GM12864 (cell line): Measurements from ENCODE around the gene ABL2.
"Not testable (repeated sequence)": the region's sequence is repeated elsewhere in the genome, so short reads cannot be mapped to it uniquely, and the experiment has no call there.

Source experiments
- DNase-seq: peaks from one replicate; pipeline ENCODE4 v3.0.0-alpha.2; 2011; ENCODE audit warnings: low read depth
- H3K4me3 ChIP-seq: 2 replicates; pipeline ENCODE4 v1.5.1; 2011; ENCODE audit warnings: mild to moderate bottlenecking, low read depth, low read length, control low read depth
- TF ChIP-seq, protein P1 (sequence below): IDR thresholded peaks from 2 replicates; pipeline ENCODE4 v1.5.1; 2011; ENCODE audit warnings: low read depth, mild to moderate bottlenecking, moderate library complexity, low read length, control low read depth, inconsistent platforms; ENCODE audit errors: missing control alignments

Gene ABL2

DNA sequence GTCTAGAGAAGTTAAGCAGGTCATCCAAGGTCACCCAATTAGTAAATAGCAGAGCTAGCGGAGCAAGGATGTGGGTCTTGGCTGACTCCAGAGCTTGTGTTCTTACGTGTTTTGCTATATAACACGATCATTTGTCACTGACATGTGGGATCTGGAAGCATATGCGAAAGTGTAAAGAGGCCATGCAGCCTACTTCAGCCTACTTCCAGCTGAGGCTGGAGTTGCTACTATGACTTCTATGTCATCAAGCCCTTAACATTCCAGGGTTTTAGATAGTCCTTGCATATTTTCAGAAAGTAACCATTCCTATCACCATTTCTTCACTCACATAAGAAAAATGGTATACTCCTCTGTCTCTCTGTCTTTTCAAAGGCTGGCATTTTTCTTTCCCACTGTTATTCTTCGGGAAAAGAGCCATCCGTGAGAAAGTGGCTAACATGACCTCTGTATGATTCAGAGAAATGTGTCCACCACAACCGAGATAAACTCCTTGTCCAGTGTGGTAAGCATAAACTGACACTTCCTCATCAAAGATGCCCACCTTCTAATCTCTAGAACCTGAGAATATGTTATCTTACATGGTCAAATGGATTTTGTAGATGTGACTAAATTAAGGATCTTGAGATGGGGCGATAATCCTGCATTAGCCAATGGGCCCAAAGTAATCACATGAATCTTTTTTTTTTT is 24.0 kb upstream of the ABL2 start:
- DNase-seq = no peak
- TF ChIP-seq, protein P1, sequence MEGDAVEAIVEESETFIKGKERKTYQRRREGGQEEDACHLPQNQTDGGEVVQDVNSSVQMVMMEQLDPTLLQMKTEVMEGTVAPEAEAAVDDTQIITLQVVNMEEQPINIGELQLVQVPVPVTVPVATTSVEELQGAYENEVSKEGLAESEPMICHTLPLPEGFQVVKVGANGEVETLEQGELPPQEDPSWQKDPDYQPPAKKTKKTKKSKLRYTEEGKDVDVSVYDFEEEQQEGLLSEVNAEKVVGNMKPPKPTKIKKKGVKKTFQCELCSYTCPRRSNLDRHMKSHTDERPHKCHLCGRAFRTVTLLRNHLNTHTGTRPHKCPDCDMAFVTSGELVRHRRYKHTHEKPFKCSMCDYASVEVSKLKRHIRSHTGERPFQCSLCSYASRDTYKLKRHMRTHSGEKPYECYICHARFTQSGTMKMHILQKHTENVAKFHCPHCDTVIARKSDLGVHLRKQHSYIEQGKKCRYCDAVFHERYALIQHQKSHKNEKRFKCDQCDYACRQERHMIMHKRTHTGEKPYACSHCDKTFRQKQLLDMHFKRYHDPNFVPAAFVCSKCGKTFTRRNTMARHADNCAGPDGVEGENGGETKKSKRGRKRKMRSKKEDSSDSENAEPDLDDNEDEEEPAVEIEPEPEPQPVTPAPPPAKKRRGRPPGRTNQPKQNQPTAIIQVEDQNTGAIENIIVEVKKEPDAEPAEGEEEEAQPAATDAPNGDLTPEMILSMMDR = no peak
- no peak overlapping the region for H3K4me3 ChIP-seq

DNA sequence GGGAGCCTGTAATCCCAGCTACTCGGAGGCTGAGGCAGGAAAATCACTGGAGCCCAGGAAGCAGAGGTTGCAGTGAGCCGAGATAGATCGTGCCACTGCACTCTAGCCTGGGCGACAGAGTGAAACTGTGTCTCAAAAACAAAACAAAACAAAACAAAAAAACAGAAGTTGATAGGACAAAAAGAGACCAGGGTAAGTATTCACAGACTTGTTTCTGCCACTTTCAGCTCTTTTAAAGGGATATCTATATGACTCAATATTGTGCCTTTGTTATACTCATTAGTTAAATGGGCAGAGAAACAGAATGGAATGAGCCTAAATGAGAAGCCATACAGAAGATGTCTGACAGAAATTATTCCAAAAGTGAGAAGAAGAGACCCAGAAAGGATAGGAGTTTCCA is 23.1 kb upstream of the ABL2 start:
- TF ChIP-seq, protein P1 = no peak
- no peak overlapping the region for H3K4me3 ChIP-seq
- DNase-seq = no peak

DNA sequence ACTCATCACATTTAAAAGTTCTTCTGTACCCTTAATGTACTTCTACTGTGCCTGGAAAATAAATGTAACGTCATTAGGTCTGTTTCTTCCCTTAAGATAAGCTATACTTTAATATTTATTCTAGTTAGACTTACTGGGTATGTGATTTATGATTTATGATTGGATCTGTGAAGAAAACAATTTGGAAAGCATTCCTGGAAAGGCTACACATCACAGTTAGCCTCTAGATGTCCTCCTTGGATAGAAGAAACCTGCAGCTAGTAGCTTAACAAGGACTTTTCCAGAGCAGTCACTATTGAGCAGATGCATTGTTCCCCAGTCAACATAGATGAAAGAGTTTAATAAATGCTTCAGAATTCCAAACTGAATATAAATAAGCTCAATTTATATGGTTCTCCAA is 22.2 kb upstream of the ABL2 start:
- no peak for DNase-seq
- H3K4me3 ChIP-seq = no peak overlapping the region
- TF ChIP-seq, protein P1 = no peak

DNA sequence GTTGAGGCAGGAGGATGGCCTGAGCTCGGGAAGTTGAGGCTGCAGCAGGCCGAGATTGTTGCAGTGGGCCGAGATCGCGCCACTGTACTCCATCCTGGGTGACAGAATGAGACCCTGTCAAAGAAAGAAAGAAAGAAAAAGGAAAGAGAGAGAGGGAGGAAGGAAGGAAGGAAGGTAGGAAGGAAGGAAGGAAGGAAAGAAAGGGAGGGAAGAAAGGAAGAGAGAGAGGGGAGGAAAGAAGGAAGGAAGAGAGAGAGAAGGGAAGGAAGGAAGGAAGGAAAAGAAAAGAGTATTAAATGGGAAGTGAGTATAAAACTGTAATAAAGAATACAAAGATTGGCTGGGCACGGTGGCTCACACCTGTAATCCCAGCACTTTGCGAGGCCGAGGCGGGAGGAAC is 18.4 kb upstream of the ABL2 start:
- TF ChIP-seq, protein P1 = no peak
- no peak for DNase-seq
- no peak overlapping the region for H3K4me3 ChIP-seq

DNA sequence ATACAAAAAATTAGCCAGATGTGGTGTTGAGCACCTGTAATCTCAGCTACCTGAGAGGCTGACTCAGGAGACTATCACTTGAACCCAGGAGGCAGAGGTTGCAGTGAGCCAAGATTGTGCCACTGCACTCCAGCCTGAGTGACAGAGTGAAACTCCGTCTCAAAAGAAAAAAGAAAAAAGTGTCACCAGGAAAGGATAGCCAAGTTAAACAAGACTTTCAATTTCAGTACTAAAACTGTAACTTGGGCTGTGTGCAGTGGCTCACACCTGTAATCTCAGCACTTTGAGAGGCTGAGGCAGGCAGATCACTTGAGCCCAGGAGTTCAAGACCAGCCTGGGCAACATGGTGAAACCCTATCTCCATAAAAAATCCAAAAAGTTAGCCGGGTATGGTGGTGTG is 15.9 kb upstream of the ABL2 start:
- H3K4me3 ChIP-seq, DNase-seq: not testable (repeated sequence)

DNA sequence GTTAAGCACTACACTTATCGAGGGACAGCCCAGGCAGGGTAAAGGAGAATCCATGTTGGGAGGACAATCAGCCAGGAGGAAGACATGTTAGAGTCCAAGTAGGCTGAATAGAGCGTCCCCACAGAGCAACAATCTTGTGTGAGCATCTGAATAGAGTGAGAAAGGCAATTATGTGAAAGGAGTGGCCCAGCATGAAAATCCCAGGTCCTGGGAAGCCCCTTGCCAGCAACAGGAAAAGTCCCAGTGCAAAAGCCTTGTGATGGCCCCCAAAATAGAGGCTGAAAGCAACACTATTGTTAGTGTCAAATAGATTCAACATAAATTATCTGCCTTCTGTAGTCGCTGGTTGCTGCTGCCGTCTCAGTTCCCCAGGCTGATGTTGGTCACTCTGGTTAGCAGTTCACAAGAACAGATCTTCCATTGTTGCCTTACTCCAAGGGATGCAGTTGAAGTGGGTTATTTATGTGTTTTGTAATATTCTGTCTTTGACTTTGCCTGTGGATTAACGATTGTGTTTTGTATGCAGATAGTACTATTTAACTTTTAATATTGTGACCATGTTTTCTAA is 12.1 kb upstream of the ABL2 start:
- H3K4me3 ChIP-seq = no peak overlapping the region
- DNase-seq = no peak
- TF ChIP-seq, protein P1 = no peak

DNA sequence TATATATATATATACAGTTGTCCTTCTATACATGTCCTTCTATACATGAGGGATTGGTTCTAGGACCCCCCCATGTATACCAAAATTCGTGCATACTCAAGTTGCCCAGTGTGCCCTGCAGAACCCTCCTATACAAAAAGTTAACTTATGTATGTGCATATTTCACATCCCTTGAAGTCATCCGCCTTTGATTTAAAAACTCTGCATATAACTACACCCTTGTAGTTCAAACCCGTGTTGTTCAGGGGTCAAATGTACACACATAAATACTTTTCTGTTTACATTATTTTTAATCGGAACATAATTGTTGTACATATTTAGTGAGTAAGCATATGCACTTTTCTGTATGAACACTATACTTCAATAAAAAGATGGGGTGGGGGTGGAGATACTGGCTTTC is 7.7 kb upstream of the ABL2 start:
- TF ChIP-seq, protein P1 = no peak
- no peak overlapping the region for H3K4me3 ChIP-seq
- DNase-seq = no peak
